ENCODE results near the gene ASB15. TPM values are rescaled to one million over a fixed set of nuclear protein-coding genes. Genes with fewer than 3 reads are reported as not detected.

Gene ASB15
- polyA plus RNA-seq, 1 donor from 2014 or later, result not detected

- H3K36me3 ChIP-seq (ENCODE audit: insufficient read depth, low read length), result no peaks in the 10 kb centered on the region
- no peaks in the 10 kb centered on the region for H3K9me2 ChIP-seq (ENCODE audit: insufficient read depth, low read length)
- no peak overlapping the region for H3K9ac ChIP-seq (ENCODE audit: low read length)
- no peak overlapping the region for H3K4me3 ChIP-seq (ENCODE audit: low read length)
- no peak overlapping the region for H3K27ac ChIP-seq (ENCODE audit: low read length)
- H4K20me1 ChIP-seq (ENCODE audit: insufficient read depth), result no peaks in the 10 kb centered on the region
- no peaks in the 10 kb centered on the region for H3K79me2 ChIP-seq (replicated peaks; ENCODE audit: insufficient read depth, low read length)
- TF ChIP-seq TAF1 (IDR thresholded peaks at IDR 0.05; ENCODE audit: low read depth), result no peak
- TF ChIP-seq REST (IDR thresholded peaks at IDR 0.05; ENCODE audit: borderline replicate concordance), result no peak
- TF ChIP-seq EP300 (conservative IDR thresholded peaks at IDR 0.05; ENCODE audit: poor library complexity, severe bottlenecking), result no peak
- TF ChIP-seq RAD21 (conservative IDR thresholded peaks at IDR 0.05), result no peak
- TF ChIP-seq SMC3 (conservative IDR thresholded peaks at IDR 0.05; ENCODE audit: poor library complexity), result no peak
- TF ChIP-seq CTCF (IDR thresholded peaks at IDR 0.05; ENCODE audit: poor library complexity, severe bottlenecking), result no peak
- no peak for TF ChIP-seq POLR2AphosphoS5 (IDR thresholded peaks at IDR 0.05)
- no peak for TF ChIP-seq EZH2 (IDR thresholded peaks at IDR 0.05; ENCODE audit: borderline replicate concordance, insufficient read depth, low read length, poor library complexity, severe bottlenecking)
- TF ChIP-seq MXI1 (conservative IDR thresholded peaks at IDR 0.05; ENCODE audit: poor library complexity, severe bottlenecking), result no peak
- no peaks in the 10 kb centered on the region for H3K9me3 ChIP-seq (ENCODE audit: low read length)
- no peaks in the 10 kb centered on the region for H3K27me3 ChIP-seq (ENCODE audit: insufficient read depth, low read depth, low read length)
- no peak overlapping the region for H2AFZ ChIP-seq (ENCODE audit: low read depth, low read length)
- no peak overlapping the region for H3K4me2 ChIP-seq (ENCODE audit: low read length)
- H3F3A ChIP-seq (ENCODE audit: insufficient read depth, low read length, poor library complexity, severe bottlenecking), result no peaks in the 10 kb centered on the region
These were observed 42.1 kb downstream of the ASB15 start for GRCh38 chr7:123643495-123644441.

- Histone ChIP-seq H3K79me2 (replicated peaks; ENCODE audit: insufficient read depth, low read length) (no peaks in the 10 kb centered on the region), H3K9ac (ENCODE audit: low read length) (no peak overlapping the region), H2AFZ (ENCODE audit: low read depth, low read length) (no peak overlapping the region), H3K9me3 (ENCODE audit: low read length) (no peaks in the 10 kb centered on the region), H3K4me3 (ENCODE audit: low read length) (no peak overlapping the region), H3F3A (ENCODE audit: insufficient read depth, low read length, poor library complexity, severe bottlenecking) (no peaks in the 10 kb centered on the region), H3K4me2 (ENCODE audit: low read length) (no peak overlapping the region), H4K20me1 (ENCODE audit: insufficient read depth) (no peaks in the 10 kb centered on the region), H3K36me3 (ENCODE audit: insufficient read depth, low read length) (no peaks in the 10 kb centered on the region), H3K27me3 (ENCODE audit: insufficient read depth, low read depth, low read length) (no peaks in the 10 kb centered on the region), H3K9me2 (ENCODE audit: insufficient read depth, low read length) (no peaks in the 10 kb centered on the region), H3K27ac (ENCODE audit: low read length) (no peak overlapping the region)
- TF ChIP-seq RAD21 (conservative IDR thresholded peaks at IDR 0.05) (no peak), MXI1 (conservative IDR thresholded peaks at IDR 0.05; ENCODE audit: poor library complexity, severe bottlenecking) (no peak), CTCF (IDR thresholded peaks at IDR 0.05; ENCODE audit: poor library complexity, severe bottlenecking) (no peak), SMC3 (conservative IDR thresholded peaks at IDR 0.05; ENCODE audit: poor library complexity) (no peak), POLR2AphosphoS5 (IDR thresholded peaks at IDR 0.05) (no peak), REST (IDR thresholded peaks at IDR 0.05; ENCODE audit: borderline replicate concordance) (no peak), EP300 (conservative IDR thresholded peaks at IDR 0.05; ENCODE audit: poor library complexity, severe bottlenecking) (no peak), EZH2 (IDR thresholded peaks at IDR 0.05; ENCODE audit: borderline replicate concordance, insufficient read depth, low read length, poor library complexity, severe bottlenecking) (no peak), TAF1 (IDR thresholded peaks at IDR 0.05; ENCODE audit: low read depth) (no peak)
These were observed 43.9 kb downstream of the ASB15 start for GRCh38 chr7:123645516-123645915.

All from neural cell (in vitro differentiated cells).